Activated naive CD4-positive, alpha-beta T cell treated with Interleukin-2 at 50 U/mL for 16 hours (primary cell): ENCODE results near the gene BHLHE23.
"Not testable (repeated sequence)": the region's sequence is repeated elsewhere in the genome, so short reads cannot be mapped to it uniquely, and the experiment has no call there.

Experiments
- DNase-seq: peaks from one replicate; pipeline ENCODE4 v3.0.0-alpha.2; 2020

The BHLHE23 gene

DNA sequence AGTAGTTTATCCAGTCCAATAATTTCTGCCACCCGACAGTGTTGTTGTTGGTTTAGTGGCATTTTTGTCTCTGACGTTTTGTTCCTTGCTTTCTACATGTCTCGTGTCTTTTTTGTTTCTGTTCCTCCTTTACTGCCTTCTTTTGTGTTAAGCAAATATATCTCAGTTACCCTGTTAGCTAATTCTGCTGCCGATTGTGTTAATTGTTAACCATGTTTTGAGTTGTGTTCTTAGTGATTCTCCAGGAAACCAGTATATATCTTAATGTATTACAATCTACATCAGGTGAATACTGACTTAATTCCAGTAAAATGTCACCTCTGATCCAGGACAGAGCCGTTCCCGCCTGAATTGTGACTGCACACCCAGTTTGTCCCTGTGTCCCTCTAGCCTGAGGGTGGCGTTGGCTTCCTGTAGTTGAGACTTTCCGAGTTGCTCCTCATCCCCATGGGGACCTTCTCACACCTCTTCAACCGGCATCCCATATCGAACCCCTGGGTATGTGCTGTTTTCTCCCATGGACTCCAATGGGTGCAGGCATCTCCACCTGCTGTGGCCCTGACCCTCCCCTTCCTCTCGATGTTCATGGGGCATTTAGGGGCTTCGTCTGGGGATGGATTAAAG lies 35.8 kb upstream of the BHLHE23 start:
- DNase-seq, result no peak

DNA sequence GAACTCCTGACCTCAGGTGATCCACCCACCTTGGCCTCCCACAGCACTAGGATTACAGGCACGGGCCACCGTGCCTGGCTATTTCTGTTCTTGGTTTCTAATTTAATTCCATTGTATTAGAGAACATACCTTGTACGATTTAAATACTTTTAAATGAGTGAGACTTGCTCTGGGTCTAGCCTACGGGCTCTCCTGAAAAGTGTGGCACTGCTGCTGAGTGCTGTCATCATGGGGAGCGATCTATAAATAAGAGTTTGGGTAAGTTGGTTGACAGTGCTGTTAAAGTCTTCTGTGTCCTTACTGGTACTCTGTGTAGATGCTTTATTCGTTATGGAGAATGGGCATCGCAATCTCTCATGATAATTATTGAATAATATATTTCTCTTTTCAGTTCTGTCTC lies 35.0 kb upstream of the BHLHE23 start:
- no peak for DNase-seq

DNA sequence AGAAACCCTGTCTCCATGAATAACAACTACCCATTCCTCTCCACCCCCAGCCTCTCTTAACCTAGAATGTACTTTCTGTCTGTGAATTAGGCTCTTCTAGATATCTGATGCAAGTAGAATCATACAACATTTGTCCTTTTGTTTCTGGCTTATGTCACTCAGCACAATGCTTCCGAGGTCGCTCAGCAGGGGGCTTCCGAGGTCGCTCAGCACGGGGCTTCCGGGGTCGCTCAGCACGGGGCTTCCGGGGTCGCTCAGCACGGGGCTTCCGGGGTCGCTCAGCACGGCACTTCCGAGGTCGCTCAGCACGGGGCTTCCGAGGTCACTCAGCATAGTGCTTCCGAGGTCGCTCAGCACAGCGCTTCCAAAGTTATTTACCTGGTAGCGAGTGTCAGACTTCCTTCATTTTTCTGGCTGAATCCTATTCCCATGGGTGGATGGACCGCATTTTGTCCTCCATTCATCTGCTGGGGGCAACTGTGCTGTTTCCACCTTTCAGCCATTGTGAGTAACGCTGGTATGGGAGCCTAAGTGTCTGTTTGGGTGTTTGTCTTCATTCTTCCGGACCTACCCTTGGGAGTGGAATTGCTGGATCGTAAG lies 31.0 kb upstream of the BHLHE23 start:
- DNase-seq, result no peak

DNA sequence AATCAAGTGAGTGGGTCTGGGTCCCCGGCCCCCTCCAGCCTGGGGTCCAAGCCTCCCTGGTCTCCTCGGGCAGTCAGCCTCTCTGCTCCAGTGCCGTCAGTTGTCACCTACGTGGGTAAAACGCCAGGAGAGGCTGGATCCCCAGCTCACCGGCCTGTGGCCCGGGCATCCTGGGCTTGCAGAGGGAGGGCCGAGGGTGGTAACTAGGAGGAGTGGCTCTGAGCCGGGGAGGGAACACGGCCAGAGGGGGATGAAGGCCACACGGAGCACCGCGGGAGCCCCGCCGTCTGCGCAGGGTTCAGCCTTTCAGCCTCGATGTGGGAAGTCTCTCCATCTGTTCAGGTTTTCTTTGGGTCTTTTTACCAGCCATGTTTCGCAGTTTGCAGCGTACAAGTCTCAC lies 29.5 kb upstream of the BHLHE23 start:
- no peak for DNase-seq

DNA sequence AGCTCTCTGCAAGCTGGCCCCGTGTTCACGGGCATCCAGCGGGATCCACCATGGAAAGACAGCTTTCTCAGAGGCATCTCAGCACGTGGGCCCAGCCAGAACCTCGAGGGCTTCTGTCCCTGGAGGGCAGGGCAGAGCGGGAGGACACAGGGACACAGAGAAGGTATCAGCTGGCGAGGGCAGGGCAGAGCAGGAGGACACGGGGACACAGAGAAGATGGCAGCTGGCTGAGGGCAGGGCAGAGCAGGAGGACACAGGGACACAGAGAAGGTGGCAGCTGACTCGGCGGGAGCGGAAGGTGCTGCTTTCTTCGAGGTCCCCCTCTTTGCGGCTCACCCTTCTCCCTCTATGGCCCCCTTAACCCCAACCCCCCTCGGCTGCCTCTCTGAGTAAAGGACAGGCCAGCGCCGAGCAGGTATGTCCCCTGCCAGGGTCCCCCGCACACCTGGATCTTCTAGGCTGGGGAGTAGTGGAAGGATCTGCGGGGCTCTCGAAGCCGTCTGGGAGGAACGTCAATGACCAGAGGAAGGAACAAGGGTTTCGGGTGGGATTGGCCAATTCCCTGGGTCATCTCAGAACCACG lies 28.9 kb upstream of the BHLHE23 start:
- no peak for DNase-seq

DNA sequence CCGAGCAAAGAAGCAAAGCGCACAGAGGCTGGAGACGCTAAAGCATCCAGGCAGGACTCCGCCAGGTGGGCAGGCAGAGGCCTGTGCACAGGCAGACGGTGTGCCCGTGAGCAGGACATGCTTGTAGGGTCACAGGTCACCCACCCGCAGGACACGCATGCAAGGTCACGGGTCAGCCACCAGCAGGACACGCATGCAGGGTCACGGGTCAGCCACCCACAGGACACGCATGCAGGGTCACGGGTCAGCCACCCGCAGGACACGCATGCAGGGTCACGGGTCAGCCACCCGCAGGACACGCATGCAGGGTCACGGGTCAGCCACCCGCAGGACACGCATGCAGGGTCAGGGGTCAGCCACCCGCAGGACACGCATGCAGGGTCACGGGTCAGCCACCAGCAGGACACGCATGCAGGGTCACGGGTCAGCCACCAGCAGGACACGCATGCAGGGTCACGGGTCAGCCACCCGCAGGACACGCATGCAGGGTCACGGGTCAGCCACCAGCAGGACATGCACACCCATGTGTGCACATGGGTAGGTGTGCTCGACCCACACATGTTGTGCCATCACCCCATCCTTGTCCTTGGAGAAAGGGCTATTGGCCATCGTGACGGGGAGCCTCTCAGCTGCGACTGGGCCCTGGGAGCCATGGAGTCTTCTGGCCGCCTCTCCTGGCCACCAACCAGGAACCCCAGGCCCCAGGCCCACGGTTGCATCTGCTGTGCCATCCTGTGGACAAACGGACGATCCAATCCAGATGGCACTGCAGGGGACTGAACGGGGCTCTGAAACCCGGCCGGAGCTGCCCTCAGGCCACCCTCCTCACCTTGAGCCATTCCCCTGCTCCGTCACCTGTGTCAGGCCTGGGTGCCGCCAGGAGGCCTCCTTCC lies 28.2 kb upstream of the BHLHE23 start:
- DNase-seq, result not testable (repeated sequence)

DNA sequence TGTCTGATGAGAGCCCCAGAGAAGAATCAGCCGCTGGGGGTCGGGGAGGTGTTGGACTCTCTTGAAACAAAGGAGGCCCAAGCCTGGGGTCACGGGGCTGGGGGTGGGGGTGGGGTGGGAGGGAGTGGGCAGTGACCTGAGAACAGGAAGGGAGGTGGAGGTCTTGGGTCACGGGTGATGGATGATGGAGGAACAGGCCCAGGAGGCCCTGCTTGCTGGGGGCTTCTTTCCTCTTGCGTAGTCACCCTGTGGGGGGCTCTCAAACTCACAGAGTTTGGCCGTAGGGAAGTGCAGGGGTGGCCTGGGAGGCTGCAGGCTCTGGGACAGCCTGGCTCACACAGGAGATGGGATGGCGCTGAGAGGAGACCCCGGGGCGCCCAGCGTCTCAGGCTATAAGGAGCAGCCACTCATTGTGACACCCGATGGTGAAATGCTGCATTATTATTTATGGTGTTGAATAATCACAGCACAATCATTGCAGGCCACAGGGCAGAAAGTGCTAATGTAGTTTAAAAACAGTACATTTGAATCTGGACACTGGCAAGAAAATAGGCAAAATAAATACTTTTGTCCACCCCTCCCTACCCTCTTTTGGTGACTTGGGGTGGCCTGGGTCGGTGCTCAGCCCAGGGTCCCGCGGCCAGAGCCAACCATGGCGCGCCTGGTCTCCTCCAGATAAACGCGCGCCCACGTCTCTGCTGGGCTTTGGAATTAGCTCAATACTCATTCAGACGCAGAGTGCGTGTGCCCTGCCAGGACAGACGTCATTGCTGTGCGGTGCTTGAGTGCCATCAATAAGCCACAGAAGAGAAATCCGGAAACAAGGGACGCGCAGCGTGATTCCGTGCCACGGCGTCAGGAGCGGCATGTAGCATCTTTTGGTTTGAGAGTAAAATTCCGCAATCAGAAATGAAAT lies 27.3 kb upstream of the BHLHE23 start:
- no peak for DNase-seq

DNA sequence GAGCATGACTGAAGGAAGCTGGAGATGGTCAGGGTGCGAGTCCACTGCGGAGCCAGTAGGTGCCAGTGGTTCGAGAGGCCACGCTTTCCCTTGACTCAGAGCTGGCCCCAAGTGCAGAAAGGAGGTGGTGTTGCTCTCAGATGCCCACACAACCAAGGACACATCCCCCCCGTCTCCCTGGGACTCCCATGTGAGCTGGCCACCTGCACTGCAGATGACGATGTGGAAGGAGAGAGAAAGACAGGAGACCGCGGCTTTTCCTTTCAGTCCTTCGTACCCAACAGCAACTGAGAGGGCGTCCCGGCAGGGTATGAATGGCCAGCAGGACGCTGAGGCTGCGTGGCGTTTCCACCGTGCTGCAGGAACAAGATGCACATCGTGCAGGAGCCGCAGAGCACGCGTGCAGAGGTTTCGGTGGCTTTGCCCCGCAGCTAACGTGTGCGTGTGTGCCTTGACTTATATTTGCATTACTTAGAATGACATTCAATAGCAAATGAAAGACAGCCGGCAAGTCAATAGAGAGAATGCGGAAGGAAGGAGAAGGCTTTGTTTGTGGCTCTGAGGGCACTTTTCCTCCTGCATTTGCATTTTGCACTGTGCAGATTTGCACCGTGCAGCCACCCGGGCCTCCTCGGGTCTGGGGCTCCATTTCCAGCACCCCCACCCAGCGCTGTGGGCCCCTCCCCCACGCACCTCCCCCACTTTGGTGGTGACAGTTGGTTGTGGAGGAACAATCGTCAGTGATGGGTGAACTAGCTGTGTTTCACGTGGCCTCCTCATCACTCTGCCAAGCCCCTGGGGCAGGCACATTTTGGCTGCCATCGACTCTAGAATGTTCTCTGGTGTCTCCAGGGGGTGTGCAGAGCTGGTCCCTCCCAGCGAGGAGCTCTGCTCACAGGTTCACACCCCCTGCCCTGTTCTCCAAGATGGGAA lies 26.4 kb upstream of the BHLHE23 start:
- no peak for DNase-seq

DNA sequence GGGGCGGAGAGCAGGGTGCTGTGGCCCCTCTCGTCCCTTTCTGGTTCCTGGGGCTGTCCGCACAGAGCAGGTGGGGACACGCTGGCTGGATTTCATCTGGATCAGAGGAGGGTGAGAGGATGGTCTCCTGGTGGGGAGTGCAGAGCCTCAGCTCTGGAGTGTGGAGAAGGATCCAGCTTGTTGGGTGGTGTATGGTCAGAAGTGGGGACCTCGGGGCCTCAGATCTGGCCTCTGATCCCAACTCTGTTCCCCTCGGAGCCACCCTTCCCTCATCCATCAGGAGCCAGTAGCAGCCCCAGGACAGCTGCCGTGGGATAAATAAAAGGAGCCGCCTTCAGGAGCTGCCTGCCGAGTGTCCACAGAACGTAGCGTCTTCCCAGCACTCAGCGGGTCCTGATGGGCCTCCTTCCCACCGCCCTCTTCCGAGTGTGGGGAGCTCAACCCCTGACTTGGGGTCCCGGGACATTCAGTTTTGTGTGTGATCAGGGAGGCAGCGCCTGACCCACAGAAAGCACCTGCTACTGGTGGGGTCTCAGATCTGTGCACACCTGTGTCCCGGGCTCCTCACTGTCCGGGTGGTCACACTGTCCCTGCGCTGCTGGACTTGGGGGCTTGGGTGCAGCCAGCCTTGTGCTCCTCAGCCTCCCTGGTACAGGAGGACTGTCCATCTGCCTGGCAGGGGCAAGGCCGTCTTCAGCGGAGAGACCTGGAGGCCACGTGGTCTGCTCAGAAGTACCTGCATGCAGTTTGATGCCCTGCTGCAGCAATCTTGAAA lies 25.4 kb upstream of the BHLHE23 start:
- DNase-seq, result no peak

DNA sequence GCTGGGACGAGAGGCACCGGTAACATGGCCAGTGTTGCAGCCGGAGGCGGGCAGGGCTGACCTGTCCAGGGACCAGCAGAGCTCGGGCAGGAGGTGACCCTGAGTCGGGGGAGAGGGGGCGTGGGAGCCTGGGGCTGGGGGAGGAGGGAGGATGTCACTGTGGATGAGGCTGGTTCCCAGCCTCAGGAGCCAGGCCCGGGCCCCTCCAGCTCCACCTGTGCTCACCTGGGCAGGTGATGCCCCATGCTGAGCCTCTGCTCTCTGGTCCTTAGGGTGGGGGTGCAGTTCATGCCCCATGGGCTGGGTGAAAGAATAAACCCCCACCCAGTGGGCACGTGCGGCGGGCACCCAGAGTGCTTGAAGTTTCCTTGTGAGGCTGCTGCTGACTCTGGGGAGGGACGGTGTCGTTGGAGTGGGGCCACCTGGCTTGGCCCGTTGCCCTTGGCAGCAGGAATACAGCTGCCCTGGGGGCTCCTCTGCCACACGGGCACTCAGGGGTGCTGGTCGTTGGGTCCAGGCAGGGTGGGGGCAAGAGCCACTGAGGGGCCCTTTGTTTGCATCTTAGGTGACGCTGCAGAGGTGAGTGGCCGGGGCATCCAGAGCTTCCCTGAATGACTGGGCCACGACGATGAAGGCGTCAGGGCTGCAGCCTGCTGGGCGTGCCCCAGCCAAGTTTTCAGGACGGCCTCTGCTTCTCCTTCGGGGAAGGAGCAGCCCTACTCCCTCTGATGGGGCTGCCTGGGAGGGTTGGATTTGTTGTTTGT lies 24.7 kb upstream of the BHLHE23 start:
- no peak for DNase-seq

DNA sequence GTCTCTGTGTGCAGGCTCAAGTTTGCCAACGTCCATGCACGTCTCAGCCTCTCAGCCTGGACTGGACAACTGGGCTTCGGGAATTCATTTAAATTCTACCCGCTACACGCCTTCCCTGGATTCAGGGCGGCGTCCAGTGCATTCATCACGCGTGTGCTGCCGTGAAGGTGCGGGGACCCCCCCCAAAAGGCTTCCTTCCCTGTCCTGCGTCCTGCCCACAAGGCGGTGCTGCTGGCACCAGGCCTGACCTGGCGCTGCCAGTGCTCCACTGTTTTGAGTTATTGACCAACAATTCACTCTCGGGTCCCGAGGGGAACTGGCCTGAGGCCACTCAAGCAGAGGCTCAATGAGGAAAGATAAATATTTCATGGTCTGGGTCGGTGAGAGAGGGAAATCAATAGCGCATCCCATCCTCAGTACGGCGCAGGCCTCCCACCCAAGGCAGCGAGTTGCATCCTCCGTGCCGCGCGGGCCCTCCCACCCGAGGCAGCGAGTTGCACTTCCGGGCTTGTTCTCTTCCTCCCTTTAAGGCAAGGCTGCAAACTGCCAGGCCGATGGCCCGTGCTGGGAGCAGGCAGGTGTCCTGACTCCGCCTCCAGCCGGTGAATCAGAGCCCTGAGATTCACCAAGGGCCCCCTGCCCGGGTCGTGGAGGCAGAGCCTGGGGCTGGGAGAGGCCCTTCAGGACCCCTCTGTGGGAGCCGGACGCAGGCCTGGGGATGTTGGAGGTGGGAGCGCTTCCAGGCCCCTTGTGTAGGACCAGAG lies 22.8 kb upstream of the BHLHE23 start:
- no peak for DNase-seq

DNA sequence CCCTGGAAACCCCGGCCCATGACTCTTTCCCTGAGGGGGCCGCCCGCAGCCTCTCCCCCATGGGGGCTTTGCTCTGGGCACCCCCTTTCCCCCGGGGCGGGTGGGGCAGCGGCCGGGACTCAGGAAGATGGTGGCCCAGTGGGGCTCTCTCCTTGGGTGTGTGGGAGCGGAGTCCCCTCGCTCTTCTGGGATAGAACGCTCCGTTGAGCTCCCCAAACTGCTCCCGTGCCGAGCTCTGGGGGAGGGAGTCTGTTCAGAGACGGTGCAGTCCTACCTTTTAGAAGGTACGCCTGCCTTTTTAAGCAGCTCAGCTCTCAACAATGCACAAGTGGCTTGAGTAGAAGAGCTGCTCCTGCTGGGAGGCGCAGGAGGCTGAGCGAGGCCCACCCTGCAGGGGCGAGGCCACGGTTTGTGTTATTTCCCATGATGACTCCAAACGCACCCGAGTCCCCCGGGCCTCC lies 21.7 kb upstream of the BHLHE23 start:
- no peak for DNase-seq

DNA sequence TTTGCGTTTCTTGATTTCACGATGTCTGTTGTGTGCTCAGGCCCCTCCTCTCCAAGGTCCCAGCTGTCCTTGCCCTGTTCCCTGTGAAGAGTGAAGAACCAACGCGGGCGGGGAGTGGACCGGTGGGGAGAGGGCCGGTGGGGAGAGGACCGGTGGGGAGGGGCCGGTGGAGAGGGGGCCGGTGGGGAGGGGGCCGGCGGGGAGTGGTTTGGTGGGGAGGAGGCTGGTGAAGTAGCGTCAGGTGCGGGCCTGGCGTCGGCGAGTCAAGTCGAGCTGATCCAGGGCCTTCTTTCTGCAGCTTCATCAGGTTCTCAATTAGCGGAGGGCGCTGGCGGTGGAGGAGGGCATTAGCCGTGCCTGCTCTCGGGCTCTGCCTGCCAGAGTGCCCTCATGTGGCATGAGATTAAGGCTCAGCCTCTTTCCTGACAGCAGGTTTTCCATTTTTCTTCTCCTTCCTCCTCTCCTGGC lies 21.2 kb upstream of the BHLHE23 start:
- no peak for DNase-seq

DNA sequence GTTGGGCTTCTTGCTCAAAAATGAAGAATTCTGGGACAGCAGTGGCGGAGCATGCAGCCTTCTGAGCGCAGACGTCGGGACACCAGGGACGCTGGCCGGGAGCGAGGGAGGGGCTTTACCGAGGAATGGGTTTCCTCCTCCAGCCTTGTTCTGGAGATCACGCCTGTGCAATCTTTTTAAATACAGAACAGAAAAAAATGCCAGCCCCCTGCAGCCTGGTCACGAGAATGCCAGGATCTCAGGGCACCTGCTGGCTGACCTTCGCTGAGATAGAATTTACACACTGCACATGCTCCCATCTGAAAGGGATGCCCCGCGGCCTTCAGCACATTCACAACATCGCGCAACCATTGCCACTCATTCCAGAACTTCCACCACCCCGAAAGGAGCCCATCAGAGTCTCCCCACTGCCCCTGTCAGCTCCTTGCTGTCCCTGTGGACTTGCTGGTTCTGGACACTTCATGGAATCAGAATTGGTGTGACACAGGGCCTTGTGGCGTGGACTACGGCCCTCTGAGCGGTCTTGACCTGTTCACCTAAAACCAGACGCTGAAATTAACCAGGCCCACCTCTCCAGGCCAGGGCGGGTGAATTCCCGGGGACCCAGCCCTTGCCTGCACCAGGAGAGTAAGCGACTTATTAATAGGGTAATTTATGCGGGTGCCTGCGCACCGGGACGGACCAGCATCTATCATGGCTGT lies 20.6 kb upstream of the BHLHE23 start:
- no peak for DNase-seq

DNA sequence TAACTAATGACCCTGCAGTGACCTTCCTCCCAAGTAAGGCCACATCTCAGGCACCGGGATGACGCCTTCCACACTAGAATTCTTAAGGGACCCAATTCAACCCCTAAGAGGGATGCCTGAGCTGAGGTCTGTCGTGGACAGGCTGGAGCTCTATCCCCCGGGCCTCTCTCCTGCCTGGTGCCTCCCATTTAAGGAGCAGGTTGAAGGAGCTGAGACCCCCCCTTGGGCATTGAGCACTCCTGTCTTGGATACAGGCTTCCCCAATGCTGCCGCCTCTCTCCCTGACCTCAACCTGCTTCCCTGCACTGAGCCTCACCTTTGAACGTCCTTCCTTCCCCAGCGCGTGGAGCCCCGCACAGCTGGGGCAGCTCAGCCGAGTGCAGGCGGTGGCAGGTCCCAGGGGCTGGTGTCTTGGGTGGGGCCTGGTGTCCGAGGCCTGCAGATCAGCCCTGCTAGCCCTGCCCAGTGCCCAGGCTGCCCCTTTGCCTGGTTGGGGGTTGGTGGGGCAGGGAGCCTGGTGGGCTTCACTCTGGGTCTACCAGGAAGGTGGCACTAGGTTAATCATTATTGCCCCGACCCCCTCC lies 19.9 kb upstream of the BHLHE23 start:
- no peak for DNase-seq

DNA sequence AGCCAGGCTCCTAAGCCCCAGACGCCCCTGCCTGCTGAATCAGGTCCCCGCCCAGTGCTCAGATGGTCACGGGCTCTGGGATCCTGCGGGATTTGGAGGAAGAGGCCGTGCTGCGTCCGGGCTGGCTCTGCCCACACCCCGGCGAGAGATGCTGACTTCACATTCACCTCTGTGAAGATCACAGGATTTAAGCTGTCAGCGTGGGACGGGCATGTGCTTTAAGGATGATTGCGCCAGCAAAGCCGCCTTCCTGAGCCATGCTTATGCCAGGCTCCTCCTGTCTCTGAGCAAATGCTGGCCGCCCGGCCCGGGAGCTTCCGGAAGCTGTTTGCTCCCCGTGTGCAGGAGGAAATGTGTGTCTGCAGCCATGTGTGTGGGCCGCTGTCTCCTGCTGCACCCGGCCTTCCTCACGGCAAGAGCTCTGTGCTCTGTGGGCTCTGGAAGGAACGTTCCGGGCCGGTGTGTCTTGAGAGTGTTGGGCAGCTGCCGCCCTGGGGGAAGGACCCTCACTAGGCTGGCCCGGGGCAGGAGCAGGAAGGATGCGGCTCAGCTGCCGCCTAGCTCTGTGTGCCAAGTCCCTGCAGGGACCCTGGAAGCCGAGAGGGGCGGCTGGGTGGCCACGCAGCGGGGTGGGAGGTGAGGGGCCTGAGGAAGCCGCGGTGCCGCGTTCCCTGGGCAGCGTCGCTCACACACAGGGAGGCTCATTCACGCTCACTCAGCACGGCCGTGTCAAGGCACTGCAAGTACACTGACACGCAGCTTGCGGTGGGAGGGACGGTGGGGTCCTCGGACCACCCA lies 19.0 kb upstream of the BHLHE23 start:
- no peak for DNase-seq
